H1 (cell line): ENCODE measurements around the gene WDFY3. TPM values are rescaled to one million over a fixed set of nuclear protein-coding genes. Genes with fewer than 3 reads are reported as not detected.

ENCODE experiments used
- GABPA ChIP-seq: IDR thresholded peaks from 2 replicates; pipeline ENCODE4 v1.6.1; 2011; ENCODE audit warnings: mild to moderate bottlenecking, low read length, moderate library complexity, borderline replicate concordance; ENCODE audit not compliant: insufficient read depth
- TBP ChIP-seq: IDR thresholded peaks from 2 replicates; pipeline ENCODE4 v1.6.1; 2011; ENCODE audit warnings: low read depth, low read length, improper control_type of control experiment
- polyA plus RNA-seq, 7 experiments: library from polyadenylated mRNA; depleted of rRNA in 3 of 7; stranded (reverse) in 5 of 7; unstranded in 2 of 7; fragments of >200 nt in 5 of 7; fragments of 200-250 nt in 2 of 7; gene quantifications; 1 replicate in 5 of 7; 2 replicates in 1 of 7; 4 replicates in 1 of 7; pipeline versions ENCODE4 v1.2.1 to v1.2.3, GENCODE V29; 2011 to 2013; ENCODE audit warnings: missing spikeins in 2 of 7, mixed read lengths in 2 of 7
- total RNA-seq: library from RNA; stranded (reverse); fragmentation: NEBNext Ultra II Directional; extraction: Animal tissue kit (Norgen Biotek cat#: 25700); gene quantifications from 2 replicates; pipeline ENCODE4 v1.2.1, GENCODE V29; 2021
- TF ChIP-seq, protein P1 (sequence below): fragments of 300-600 bp; sonication (generic); IDR thresholded peaks from 2 replicates; pipeline ENCODE4 v1.7.1; 2012; ENCODE audit warnings: low read length, moderate library complexity, mild to moderate bottlenecking, inconsistent platforms; ENCODE audit not compliant: insufficient replicate concordance

Gene WDFY3
- total and polyA plus RNA-seq, 2 of the 8 experiments (the other 6 are each of a cell fraction or from before 2014, with no cell fraction given), result 25.6 to 62.4 TPM

- TF ChIP-seq, protein P1, sequence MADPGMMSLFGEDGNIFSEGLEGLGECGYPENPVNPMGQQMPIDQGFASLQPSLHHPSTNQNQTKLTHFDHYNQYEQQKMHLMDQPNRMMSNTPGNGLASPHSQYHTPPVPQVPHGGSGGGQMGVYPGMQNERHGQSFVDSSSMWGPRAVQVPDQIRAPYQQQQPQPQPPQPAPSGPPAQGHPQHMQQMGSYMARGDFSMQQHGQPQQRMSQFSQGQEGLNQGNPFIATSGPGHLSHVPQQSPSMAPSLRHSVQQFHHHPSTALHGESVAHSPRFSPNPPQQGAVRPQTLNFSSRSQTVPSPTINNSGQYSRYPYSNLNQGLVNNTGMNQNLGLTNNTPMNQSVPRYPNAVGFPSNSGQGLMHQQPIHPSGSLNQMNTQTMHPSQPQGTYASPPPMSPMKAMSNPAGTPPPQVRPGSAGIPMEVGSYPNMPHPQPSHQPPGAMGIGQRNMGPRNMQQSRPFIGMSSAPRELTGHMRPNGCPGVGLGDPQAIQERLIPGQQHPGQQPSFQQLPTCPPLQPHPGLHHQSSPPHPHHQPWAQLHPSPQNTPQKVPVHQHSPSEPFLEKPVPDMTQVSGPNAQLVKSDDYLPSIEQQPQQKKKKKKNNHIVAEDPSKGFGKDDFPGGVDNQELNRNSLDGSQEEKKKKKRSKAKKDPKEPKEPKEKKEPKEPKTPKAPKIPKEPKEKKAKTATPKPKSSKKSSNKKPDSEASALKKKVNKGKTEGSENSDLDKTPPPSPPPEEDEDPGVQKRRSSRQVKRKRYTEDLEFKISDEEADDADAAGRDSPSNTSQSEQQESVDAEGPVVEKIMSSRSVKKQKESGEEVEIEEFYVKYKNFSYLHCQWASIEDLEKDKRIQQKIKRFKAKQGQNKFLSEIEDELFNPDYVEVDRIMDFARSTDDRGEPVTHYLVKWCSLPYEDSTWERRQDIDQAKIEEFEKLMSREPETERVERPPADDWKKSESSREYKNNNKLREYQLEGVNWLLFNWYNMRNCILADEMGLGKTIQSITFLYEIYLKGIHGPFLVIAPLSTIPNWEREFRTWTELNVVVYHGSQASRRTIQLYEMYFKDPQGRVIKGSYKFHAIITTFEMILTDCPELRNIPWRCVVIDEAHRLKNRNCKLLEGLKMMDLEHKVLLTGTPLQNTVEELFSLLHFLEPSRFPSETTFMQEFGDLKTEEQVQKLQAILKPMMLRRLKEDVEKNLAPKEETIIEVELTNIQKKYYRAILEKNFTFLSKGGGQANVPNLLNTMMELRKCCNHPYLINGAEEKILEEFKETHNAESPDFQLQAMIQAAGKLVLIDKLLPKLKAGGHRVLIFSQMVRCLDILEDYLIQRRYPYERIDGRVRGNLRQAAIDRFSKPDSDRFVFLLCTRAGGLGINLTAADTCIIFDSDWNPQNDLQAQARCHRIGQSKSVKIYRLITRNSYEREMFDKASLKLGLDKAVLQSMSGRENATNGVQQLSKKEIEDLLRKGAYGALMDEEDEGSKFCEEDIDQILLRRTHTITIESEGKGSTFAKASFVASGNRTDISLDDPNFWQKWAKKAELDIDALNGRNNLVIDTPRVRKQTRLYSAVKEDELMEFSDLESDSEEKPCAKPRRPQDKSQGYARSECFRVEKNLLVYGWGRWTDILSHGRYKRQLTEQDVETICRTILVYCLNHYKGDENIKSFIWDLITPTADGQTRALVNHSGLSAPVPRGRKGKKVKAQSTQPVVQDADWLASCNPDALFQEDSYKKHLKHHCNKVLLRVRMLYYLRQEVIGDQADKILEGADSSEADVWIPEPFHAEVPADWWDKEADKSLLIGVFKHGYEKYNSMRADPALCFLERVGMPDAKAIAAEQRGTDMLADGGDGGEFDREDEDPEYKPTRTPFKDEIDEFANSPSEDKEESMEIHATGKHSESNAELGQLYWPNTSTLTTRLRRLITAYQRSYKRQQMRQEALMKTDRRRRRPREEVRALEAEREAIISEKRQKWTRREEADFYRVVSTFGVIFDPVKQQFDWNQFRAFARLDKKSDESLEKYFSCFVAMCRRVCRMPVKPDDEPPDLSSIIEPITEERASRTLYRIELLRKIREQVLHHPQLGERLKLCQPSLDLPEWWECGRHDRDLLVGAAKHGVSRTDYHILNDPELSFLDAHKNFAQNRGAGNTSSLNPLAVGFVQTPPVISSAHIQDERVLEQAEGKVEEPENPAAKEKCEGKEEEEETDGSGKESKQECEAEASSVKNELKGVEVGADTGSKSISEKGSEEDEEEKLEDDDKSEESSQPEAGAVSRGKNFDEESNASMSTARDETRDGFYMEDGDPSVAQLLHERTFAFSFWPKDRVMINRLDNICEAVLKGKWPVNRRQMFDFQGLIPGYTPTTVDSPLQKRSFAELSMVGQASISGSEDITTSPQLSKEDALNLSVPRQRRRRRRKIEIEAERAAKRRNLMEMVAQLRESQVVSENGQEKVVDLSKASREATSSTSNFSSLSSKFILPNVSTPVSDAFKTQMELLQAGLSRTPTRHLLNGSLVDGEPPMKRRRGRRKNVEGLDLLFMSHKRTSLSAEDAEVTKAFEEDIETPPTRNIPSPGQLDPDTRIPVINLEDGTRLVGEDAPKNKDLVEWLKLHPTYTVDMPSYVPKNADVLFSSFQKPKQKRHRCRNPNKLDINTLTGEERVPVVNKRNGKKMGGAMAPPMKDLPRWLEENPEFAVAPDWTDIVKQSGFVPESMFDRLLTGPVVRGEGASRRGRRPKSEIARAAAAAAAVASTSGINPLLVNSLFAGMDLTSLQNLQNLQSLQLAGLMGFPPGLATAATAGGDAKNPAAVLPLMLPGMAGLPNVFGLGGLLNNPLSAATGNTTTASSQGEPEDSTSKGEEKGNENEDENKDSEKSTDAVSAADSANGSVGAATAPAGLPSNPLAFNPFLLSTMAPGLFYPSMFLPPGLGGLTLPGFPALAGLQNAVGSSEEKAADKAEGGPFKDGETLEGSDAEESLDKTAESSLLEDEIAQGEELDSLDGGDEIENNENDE, result no peak
- TF ChIP-seq TBP (no peak), GABPA (no peak)
These were observed 232.5 kb downstream of the WDFY3 start (continued) for GRCh38 chr4:84734037-84734436.
